Heart right ventricle (tissue), 16 donors: ENCODE measurements around the gene ZFAND3. TPM values are rescaled to one million over a fixed set of nuclear protein-coding genes. Genes with fewer than 3 reads are reported as not detected.

ENCODE experiments used
- ATAC-seq, 8 donors: fragments of 200-7000 bp; cut with Tn5 transposase; one replicate each; pipeline ENCODE4 v1.9.1; 2020; ENCODE audit warnings: mild to moderate bottlenecking in 8 of 8, moderate library complexity in 8 of 8, moderate number of reproducible peaks in 1 of 8
- DNase-seq, 2 donors: peaks; one replicate each; pipeline ENCODE4 v3.0.0-alpha.2; 2020
- H3K27ac ChIP-seq, 10 donors: fragments of 200-600 bp; sonication (generic) in 2 of 10; one replicate each; pipeline versions ENCODE4 v1.5.0 to v1.8.0; 2020 to 2022; ENCODE audit warnings: mild to moderate bottlenecking in 3 of 10
- H3K27me3 ChIP-seq, 7 donors: fragments of 200-600 bp; one replicate each; pipeline ENCODE4 v1.8.0; 2021 to 2022; ENCODE audit warnings: mild to moderate bottlenecking in 2 of 7
- H3K36me3 ChIP-seq, 9 donors: fragments of 200-600 bp; sonication (generic) in 1 of 9; one replicate each; pipeline versions ENCODE4 v1.5.0 to v1.8.0; 2020 to 2022; ENCODE audit warnings: mild to moderate bottlenecking in 2 of 9
- H3K4me1 ChIP-seq, 9 donors: fragments of 200-600 bp; sonication (generic) in 1 of 9; one replicate each; pipeline versions ENCODE4 v1.5.0 to v1.8.0; 2020 to 2022; ENCODE audit warnings: mild to moderate bottlenecking in 4 of 9
- H3K4me3 ChIP-seq, 10 donors: fragments of 200-600 bp; sonication (generic) in 2 of 10; one replicate each; pipeline versions ENCODE4 v1.5.0 to v1.8.0; 2020 to 2022; ENCODE audit warnings: mild to moderate bottlenecking in 7 of 10, moderate library complexity in 2 of 10
- H3K9me3 ChIP-seq, 11 donors: fragments of 200-600 bp in 10 of 11; sonication (generic) in 2 of 11; one replicate each; pipeline versions ENCODE4 v1.5.0 to v1.8.0; 2013 to 2022; ENCODE audit warnings: mild to moderate bottlenecking in 2 of 11, control low read depth in 1 of 11, moderate library complexity in 1 of 11
- CTCF ChIP-seq, 9 donors: fragments of 200-600 bp; sonication (generic) in 2 of 9; IDR thresholded peaks; one replicate each; pipeline versions ENCODE4 v1.5.0 to v1.8.0; 2021 to 2022; ENCODE audit warnings: antibody characterized with exemption in 9 of 9, mild to moderate bottlenecking in 5 of 9, moderate library complexity in 1 of 9
- WGBS, 2 donors: extraction: QIAGEN DNeasy Blood & Tissue Kit; methylation state at CpG; one replicate each; pipeline ENCODE4 v1.1.7; 2013; ENCODE audit warnings: inconsistent platforms in 1 of 2; 5-methylcytosine and 5-hydroxymethylcytosine counted together
- intact Hi-C, 10 donors: fragments of 100-400 bp; cut with DNase I; formaldehyde crosslinking; loops; one replicate each; pipeline versions ENCODE4 v1.11.1 to v1.14.2; 2022
- polyA plus RNA-seq, 2 donors: library from polyadenylated mRNA; stranded (reverse); fragments of 200-250 nt; gene quantifications; one replicate each; pipeline ENCODE4 v1.2.3, GENCODE V29; 2013
- total RNA-seq, 10 donors: library from RNA; stranded (reverse); fragmentation: NEBNext Ultra II Directional in 3 of 10; extraction: Animal tissue kit (Norgen Biotek cat#: 25700) in 3 of 10; gene quantifications; one replicate each; pipeline versions ENCODE4 v1.2.1 to v1.2.4, GENCODE V29; 2021 to 2023
- donor health status: Arrhythmogenic right ventricular cardiomyopathy.
- donor health status: ischemic (EF 13 %, LVEDD 7.1; RV severe dilation, severe dysfunction).
- donor health status: healthy with polysubstance abuse.
- donor health status: DM: no; HTN: yes; CAD: no.
- donor health status: DM: no; HTN: no; CAD: no.
- donor health status: ischemic (EF 25% LVEDD 6.9; RV normal size, moderate dysfunction).
- donor health status: ischemic (EF 25% LVEDD 5.7; RV mildly dilated, moderate dysfunction).
- donor health status: healthy.
- donor health status: DM: yes; HTN: yes; CAD: no.
- donor health status: Ischemic cardiomyopathy.
- donor health status: ischemic (EF 35%, LVEDD 5.7; RV mildly dilated, moderate dysfunction).
- donor health status: nonischemic (EF 11% LVEDD 7.7; RV severe dilation, severe dysfunction).
- donor health status: DM: yes; HTN: yes; CAD: no.
- donor health status: PGD.
- donor health status: ischemic (EF 29% LVEDD 5.4; RV normal size, mild dysfunction).
- donor health status: nonischemic (EF 23%, LVEDD 6.1; RV moderate dilation, normal function).

The ZFAND3 gene
- total and polyA plus RNA-seq, 12 donors = 24.4 to 123 (median 105) TPM

- H3K4me1 ChIP-seq = peaks cover 3 to 74% (median 68%) of the 10 kb centered on the region in 9 donors
- intact Hi-C loops = no loop called here
- no peak for TF ChIP-seq CTCF (IDR thresholded peaks at IDR 0.05)
- H3K4me3 ChIP-seq = no peak overlapping the region
- no peaks in the 10 kb centered on the region for H3K27me3 ChIP-seq
- no peak for ATAC-seq
- no peaks in the 10 kb centered on the region for H3K9me3 ChIP-seq
- 94 to 98% methylated on average over 2 of the region's 2 CpGs for WGBS, 2 donors
- no peak for DNase-seq
- no peak overlapping the region for H3K27ac ChIP-seq
- H3K36me3 ChIP-seq = no peaks in the 10 kb centered on the region
Observed at GRCh38 chr6:37984578-37984977, 165.1 kb downstream of the ZFAND3 start.

GRCh38 chr6:37985355-37985754, 165.8 kb downstream of the ZFAND3 start:
- 91 to 94% methylated on average over 7 of the region's 7 CpGs for WGBS, 2 donors
- no peak for ATAC-seq

GRCh38 chr6:37987018-37987417, 167.5 kb downstream of the ZFAND3 start:
- no peak for TF ChIP-seq CTCF (IDR thresholded peaks at IDR 0.05)
- H3K9me3 ChIP-seq = no peaks in the 10 kb centered on the region
- H3K27me3 ChIP-seq = no peaks in the 10 kb centered on the region
- no peaks in the 10 kb centered on the region for H3K36me3 ChIP-seq
- 94 to 96% methylated on average over 1 of the region's 1 CpG for WGBS, 2 donors
- DNase-seq = no peak
- peaks cover 10 to 76% (median 64%) of the 10 kb centered on the region in 9 donors for H3K4me1 ChIP-seq
- H3K27ac ChIP-seq = no peak overlapping the region
- intact Hi-C loops = no loop called here
- no peak overlapping the region for H3K4me3 ChIP-seq
- ATAC-seq = peak in 1 of 8 donors; percentile 29

More at GRCh38 chr6:37985355-37985754, 165.8 kb downstream of the ZFAND3 start:
- no peak for TF ChIP-seq CTCF (IDR thresholded peaks at IDR 0.05)
- H3K4me1 ChIP-seq = peaks cover 3 to 74% (median 68%) of the 10 kb centered on the region in 9 donors
- DNase-seq = no peak
- H3K27ac ChIP-seq = no peak overlapping the region
- no peaks in the 10 kb centered on the region for H3K36me3 ChIP-seq
- H3K4me3 ChIP-seq = no peak overlapping the region
- intact Hi-C loops = no loop called here
- H3K27me3 ChIP-seq = no peaks in the 10 kb centered on the region
- H3K9me3 ChIP-seq = no peaks in the 10 kb centered on the region

GRCh38 chr6:37987559-37987958, 168.0 kb downstream of the ZFAND3 start:
- H3K4me1 ChIP-seq = peaks cover 10 to 81% (median 62%) of the 10 kb centered on the region in 9 donors
- no peak for ATAC-seq
- no peak overlapping the region for H3K27ac ChIP-seq
- WGBS, 2 donors = 78 to 80% methylated on average over 2 of the region's 2 CpGs
- no peak overlapping the region for H3K4me3 ChIP-seq
- intact Hi-C loops = no loop called here
- DNase-seq = no peak
- H3K27me3 ChIP-seq = no peaks in the 10 kb centered on the region
- H3K36me3 ChIP-seq = no peaks in the 10 kb centered on the region
- H3K9me3 ChIP-seq = no peaks in the 10 kb centered on the region
- no peak for TF ChIP-seq CTCF (IDR thresholded peaks at IDR 0.05)
